GM21360 (cell line): ENCODE results near the gene SH2D4B.
"Not testable (repeated sequence)": the region's sequence is repeated elsewhere in the genome, so short reads cannot be mapped to it uniquely, and the experiment has no call there.

Experiments
- ATAC-seq: cut with Tn5 transposase; IDR thresholded peaks from one replicate; pipeline ENCODE4 v1.9.1; 2021; ENCODE audit warnings: mild to moderate bottlenecking, moderate library complexity; ENCODE audit not compliant: unreplicated experiment

The SH2D4B gene

DNA sequence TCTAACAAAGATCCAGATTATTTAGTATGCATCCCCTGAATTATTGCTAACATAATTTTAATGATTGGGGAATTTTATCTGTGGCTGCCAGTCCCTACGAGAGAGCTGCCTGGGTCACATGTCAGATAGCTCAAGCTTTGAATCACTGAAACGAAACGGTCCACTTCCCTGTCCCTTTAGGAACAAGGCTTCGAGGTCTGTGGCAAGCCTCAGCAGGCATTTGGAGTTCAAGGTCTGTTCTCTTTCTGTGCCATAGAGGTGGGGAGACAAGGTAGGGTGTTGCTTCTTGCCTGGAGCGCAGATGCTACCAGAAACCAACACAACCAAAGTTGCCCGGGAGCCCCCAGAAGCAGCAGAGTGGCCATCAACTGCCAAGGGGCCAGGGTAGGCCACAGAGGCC is 13.9 kb upstream of the SH2D4B start:
- ATAC-seq, result no peak

DNA sequence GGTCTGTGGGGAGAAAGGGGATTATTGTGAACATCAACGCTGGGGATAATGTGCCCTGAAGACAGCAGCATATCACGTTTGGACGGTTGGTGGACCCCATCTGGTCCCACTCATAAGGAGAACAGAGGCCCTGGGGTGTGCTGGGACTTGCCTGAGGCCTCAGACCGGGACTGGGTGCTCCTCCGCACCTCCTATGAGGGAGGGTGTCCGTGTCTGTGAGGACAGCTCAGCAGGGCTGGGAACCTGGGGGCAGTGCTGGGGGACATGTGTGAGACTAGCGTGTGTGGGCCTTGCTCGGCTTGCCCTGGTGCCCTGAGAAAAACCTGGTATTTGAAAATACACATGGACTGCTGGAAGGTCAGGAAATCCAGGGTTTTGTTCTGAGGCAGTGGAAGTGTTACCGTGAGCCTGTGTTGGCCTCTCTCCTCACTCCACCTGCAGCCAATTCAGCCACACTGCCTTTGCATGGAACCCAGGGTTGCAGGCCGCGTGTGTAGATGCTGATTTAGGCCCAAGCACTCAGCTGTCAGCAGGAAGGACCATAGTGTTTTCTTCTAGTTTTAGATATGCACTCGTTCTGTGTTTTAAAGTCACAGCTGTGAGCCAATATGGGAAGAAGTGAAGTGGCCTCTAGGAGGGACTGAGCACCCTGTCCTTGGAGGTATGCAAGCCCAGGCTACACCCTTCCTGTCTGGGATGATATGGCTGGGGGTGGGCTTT is 13.4 kb upstream of the SH2D4B start:
- no peak for ATAC-seq

DNA sequence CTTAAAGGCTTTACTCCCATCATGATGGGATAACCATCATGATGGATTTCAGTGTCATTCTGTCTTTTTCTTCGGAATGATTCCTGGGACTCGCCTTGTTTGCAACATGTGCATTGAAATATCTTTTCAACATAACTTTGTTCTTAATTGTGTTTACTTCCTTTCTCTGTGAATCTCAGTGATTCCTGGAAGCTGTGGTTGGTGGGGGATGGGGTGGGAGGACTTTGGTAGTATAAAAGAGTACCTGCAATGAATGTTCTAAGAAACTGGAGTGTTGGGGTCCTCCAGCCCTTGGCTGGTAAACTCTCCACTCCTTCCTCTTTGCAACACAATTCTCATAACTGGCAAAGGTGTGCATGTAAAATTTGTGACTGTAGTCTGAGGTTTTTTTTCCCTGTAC is 11.5 kb upstream of the SH2D4B start:
- no peak for ATAC-seq

DNA sequence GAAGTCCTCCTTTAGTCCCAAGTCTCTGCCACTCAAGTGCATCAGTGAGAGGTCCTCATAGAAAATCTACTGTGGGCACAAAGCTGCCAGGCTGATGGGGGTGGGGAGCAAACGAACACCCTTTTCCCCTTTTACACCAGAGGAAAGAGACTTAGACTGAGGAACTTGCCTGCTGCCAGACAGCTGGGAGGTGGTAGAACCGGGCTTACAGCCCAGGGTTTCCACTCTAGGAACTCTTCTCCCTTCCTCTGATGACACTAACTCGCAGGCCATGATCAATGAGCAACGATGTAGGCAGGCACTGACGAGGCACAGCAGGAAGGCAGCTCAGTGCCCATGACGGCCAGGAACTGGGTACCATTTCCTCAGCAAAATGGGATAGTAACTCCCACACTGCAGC is 11.0 kb upstream of the SH2D4B start:
- ATAC-seq, result no peak

GRCh38 chr10:80528185-80528700 is 9.5 kb upstream of the SH2D4B start:
- ATAC-seq, result no peak

- ATAC-seq, result no peak
Measured at GRCh38 chr10:80528901-80529300, 8.8 kb upstream of the SH2D4B start.

- no peak for ATAC-seq
Measured at GRCh38 chr10:80529604-80530003, 8.1 kb upstream of the SH2D4B start.

GRCh38 chr10:80530251-80530650 is 7.5 kb upstream of the SH2D4B start:
- peak; percentile 56 for ATAC-seq

DNA sequence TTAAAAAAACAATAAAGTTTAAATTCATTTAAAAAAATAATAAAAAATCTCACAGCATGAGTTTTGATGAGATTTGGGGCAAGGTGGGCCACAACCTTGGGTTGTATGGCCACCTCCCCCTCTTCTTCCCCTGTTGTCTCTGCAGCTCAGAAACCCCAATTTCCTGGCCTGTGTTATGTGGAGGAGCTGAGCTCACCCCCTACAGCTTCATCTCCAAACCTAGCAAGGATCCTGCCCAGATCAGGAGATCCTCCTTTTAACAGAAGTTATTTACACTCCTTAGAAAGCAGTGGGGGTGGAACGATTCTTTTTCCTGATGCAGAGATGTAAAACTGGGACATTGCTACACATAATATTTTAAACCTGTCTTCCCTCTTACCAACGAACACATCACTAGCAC is 6.9 kb upstream of the SH2D4B start:
- ATAC-seq, result no peak

- no peak for ATAC-seq
Measured at GRCh38 chr10:80532571-80532970, 5.1 kb upstream of the SH2D4B start.

GRCh38 chr10:80534059-80534458 is 3.6 kb upstream of the SH2D4B start:
- not testable (repeated sequence) for ATAC-seq

- not testable (repeated sequence) for ATAC-seq
Measured at GRCh38 chr10:80534646-80535045, 3.1 kb upstream of the SH2D4B start.

GRCh38 chr10:80535671-80536360 is 1.9 kb upstream of the SH2D4B start:
- ATAC-seq, result peak; percentile 90

DNA sequence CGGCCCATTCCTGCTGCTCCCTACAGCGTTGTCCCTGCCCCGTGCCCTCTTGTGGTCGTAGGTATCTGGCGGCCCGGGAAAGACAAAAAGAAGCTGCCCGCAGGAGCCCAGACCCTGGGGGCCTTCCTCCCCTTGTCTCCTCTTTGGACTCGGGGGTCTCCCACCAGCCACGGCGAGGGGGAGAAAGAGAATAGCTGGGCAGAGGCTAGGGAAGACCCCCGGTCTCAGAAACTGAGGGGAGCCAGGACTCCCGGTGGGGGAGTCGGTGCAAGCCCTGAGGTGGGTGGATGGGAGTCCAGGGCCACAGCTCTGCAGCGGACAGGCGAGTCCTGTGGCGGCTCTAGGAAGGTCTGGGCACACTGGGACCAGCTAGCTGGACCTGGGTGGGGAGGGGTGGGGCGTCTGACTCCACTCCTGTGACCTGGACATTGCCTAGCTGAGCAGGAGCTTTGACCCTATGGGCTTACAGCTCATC is 1.3 kb upstream of the SH2D4B start:
- ATAC-seq, result no peak

DNA sequence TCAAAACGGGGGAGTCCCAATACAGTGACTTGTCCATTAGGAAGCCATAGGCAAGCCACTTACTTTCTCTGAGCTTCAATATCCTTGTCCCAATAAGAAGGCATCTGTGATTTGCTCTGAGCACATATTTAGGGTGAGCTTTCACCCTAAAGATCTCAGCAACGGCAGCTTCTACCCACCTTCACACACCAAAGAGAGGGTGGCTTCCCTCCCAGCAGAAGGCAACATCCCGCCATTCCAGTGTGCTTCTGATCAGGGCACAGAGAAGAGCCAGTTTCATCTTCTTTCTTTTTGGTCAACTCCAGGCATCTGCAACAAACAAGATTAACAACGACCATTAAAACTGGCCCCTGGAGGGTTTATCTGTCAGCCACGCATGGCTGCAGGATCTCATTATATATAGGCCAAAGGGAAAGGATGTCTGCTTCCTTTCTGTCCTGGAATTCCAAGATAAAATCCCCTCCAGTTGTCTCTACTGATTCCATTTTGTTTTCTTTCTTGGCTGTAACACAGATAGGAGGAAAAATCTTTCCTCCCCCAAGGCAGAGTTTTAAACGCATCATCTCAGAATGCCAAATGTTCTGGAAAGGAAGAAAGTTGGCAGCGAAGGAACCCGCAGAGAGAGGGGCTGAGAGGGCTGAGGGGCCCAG is 491 bp upstream of the SH2D4B start:
- no peak for ATAC-seq

DNA sequence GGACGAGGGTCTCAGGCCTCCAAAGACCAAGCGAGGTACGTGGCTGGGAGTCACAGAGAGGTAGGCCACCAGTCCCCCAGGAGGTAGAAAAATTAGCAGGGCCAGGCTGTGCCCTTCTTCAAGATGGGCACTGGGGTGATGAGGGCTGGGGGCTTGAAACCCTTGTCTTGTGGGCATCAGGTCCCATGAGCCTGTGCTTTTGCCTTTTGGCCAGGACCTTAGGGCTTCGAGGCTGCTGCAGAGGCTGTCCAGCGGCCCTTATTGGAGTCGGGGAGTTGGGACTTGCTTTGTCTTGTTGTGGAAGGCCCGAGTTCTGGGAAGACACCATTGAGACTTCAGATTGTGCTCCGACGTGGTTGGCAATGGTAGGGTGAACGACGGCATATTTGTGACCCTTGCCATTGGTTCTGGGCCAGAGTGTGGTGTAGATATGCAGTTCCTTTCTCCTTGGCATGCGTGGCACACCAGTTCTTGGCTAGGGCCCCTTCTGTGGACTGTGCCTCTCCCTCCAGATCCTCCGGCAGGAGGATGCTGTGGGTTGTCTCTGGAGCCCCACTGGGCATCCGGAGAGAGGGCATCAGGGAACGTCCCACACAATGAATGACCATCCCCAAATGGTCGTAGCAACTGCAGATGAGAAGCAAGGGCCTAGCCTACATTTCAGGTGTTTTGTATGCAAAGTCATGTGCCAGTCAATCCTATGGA is 931 bp downstream of the SH2D4B start:
- no peak for ATAC-seq

GRCh38 chr10:80539421-80540031 is 1.8 kb downstream of the SH2D4B start:
- no peak for ATAC-seq

DNA sequence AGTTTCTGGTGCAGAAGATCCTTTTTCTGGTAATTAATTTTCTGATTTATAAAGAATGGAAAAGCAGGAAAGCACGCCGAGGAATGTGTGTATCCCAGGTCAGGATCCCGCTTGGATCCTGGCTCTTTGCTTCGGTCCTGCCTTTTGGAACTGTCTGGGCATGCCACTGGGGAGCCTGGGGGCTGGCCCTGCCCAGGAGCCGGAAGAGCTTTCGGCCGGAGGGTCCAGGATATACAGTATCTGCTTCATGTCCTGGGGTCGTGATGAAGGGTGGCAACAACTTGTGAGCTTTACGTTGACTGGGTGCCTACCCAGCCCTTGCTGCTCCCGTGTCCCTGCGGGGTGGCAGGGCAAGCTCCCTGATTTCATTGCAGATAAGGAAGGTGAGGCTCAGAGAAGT is 2.4 kb downstream of the SH2D4B start:
- no peak for ATAC-seq

GRCh38 chr10:80540618-80540980 is 2.9 kb downstream of the SH2D4B start:
- no peak for ATAC-seq

- peak; percentile 55 for ATAC-seq
Measured at GRCh38 chr10:80540981-80541750, 3.5 kb downstream of the SH2D4B start.
